ENCODE results near the gene CCDC138.
"Not testable (repeated sequence)": the region's sequence is repeated elsewhere in the genome, so short reads cannot be mapped to it uniquely, and the experiment has no call there.

Gene CCDC138, protein sequence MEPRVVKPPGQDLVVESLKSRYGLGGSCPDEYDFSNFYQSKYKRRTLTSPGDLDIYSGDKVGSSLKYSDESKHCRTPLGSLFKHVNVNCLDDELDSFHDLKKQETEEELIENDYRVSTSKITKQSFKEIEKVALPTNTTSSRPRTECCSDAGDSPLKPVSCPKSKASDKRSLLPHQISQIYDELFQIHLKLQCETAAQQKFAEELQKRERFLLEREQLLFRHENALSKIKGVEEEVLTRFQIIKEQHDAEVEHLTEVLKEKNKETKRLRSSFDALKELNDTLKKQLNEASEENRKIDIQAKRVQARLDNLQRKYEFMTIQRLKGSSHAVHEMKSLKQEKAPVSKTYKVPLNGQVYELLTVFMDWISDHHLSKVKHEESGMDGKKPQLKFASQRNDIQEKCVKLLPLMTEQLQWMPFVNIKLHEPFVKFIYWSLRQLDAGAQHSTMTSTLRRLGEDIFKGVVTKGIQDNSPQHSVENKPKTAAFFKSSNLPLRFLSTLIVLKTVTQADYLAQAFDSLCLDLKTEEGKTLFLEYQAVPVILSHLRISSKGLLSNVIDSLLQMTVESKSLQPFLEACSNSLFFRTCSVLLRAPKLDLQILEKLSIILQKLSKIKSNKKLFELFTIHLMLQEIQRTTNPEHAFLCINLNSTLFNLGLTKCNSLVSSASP

DNA sequence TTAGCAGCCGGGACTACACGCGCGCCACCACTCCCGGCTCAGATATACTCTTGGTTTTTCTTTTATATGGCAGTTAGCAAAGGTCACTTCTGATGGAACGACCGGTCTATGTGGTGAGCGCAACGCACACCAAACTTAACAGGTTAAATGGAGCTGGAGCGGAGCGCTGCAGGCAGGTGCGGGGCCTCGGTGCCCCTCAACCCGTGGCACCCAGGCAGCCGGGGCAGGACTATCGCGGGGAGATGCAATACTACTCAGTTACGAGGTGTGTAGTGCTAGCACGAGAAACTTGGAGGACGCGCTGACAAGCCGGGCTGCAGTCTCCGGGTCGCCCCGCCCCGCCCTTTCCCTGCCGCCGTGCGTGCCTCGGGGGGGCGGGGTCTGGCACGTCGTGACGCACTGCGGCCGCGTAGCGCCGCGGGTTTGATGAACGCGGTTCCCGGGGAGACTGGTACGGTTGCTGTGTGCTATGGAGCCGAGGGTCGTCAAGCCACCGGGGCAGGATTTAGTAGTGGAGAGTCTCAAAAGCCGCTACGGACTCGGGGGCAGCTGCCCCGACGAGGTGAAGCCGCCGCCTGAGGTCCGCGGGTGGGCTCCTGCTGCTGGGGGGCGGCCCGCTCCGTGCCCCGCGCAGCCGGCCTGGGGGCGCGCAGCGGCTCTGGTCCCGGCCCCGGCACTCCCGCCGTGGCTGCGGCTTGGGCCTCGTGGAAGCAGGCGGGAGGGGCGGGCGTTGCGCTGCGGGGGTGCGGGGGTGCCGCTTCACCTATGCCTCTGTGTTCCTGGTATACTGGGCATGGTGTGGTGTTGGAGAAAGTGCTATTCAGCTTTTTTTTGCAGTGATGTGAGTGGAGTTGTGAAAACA lies at the start of gene CCDC138:
TSS of gene CCDC138 (plus strand) at position 418 of the 862 bp plus-strand sequence. CDS start at position 470, 52 bp downstream.
- peak; percentile 56 for DNase-seq (ENCODE audit: low read depth, low spot score)

DNA sequence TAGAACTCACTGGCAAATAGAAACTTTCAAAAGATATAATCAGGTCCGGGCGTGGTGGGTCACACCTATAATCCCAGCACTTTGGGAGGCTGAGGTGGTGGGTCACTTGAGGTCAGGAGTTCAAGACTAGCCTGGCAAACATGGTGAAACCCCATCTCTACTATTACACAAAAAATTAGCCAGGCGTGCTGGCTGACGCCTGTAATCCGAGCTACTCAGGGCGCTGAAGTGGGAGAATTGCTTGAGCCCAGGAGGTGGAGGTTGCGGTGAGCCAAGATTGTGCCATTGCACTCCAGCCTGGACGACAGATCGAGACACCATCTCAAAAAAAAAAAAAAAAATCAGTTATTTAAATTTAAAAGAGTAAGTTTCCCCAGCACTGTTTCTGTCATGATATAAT lies 28.6 kb upstream of the CCDC138 start:
- not testable (repeated sequence) for DNase-seq (ENCODE audit: low read depth, low spot score)

DNA sequence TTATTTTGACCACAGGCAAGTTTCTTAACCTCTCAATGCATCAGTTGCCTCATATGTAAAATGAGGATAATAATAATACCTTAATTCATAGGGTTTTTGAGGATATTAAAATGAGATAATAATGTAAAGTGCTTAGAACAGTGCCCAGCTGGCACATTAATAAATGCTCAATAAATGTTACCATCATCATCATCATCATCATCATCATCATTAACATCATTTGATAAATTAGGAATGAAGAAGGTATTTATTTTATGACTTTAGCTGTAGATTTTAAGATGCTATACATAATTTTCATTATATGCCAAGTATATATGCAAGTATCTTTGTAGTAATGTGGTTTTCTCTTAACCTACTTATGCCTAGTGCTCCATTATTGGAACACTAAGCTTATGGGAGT lies 24.0 kb upstream of the CCDC138 start:
- DNase-seq (ENCODE audit: low read depth, low spot score): not testable (repeated sequence)

DNA sequence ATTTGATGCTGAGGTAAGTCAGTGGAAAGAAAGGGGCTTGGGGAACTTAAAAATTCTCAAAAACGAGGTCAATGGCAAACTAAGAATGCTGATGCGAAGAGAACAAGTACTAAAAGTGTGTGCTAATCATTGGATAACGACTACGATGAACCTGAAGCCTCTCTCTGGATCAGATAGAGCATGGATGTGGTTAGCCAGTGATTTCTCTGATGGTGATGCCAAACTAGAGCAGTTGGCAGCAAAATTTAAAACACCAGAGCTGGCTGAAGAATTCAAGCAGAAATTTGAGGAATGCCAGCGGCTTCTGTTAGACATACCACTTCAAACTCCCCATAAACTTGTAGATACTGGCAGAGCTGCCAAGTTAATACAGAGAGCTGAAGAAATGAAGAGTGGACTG lies 19.9 kb upstream of the CCDC138 start:
- not testable (repeated sequence) for DNase-seq (ENCODE audit: low read depth, low spot score)

DNA sequence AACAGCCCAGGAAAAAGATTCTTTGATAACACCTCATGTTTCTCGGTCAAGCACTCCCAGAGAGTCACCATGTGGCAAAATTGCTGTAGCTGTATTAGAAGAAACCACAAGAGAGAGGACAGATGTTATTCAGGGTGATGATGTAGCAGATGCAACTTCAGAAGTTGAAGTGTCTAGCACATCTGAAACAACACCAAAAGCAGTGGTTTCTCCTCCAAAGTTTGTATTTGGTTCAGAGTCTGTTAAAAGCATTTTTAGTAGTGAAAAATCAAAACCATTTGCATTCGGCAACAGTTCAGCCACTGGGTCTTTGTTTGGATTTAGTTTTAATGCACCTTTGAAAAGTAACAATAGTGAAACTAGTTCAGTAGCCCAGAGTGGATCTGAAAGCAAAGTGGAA lies 18.7 kb upstream of the CCDC138 start:
- not testable (repeated sequence) for DNase-seq (ENCODE audit: low read depth, low spot score)

DNA sequence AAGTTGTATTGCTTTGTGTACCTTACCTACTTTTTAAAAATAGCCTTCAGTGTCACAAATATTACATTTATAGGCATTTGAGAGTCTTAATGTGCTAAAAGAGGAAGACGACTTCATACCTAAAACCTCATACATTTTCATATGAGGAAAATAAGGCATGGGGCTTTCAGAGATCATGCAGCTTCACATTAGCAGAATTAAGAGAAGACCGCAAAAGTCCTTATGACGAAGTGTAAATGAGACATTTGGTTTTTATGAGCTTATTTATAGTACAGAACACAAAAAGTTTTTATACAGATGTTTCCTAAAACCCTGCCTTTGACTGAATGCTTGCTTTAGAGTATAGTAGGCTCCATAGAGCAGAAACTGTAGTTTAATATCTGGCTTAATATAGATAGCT lies 10.1 kb upstream of the CCDC138 start:
- DNase-seq (ENCODE audit: low read depth, low spot score): no peak

DNA sequence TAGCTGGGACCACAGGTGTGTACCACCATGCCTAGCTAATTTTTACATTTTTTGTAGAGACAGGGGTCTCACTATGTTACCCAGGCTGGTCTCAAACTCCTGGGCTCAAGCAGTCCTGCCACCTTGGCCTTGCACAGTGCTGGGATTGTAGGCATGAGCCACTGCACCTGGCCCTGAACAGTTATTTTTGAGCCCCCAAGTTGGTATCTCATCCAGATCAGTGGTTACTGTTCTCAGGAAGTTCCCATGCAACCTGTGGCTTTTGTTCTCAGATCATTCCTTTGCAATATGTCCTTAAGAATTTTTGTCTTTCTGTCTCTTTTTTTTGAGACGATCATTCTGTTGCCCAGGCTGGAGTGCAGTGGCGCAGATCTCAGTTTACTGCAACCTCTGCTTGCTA lies 7.7 kb upstream of the CCDC138 start:
- DNase-seq (ENCODE audit: low read depth, low spot score): no peak

DNA sequence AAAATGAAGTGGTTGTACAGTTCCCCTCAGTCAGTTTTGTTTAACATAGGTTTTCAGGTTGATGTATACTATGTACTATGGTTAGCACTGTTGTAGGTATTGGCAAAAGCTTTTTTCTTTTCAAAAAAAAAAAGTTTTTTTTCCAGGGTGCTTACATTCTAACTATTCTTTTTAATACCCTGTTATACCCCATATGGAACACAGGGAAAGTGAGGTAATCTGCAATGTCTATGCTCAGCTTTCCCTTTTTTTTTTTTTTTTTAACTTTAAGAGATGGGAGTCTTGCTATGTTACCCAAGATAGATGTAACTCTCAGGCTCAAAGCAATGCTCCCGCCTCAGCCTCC lies 590 bp upstream of the CCDC138 start:
- DNase-seq (ENCODE audit: low read depth, low spot score): no peak

DNA sequence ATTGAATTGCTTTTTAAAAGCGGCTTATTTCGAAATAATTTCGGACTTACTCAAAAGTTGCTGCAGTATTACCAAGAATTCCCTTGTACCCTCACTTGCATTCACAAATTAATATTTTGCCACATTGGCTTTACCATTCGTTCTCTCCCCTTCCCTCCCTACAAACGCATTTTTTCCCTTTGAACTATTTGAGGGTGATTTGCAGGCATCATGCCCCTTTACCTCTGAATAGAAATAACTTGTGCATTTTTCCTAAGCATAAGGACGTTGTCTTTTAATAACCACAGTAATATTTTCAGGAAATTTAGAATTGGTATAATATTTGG lies 608 bp downstream of the CCDC138 start:
- DNase-seq (ENCODE audit: low read depth, low spot score): no peak

DNA sequence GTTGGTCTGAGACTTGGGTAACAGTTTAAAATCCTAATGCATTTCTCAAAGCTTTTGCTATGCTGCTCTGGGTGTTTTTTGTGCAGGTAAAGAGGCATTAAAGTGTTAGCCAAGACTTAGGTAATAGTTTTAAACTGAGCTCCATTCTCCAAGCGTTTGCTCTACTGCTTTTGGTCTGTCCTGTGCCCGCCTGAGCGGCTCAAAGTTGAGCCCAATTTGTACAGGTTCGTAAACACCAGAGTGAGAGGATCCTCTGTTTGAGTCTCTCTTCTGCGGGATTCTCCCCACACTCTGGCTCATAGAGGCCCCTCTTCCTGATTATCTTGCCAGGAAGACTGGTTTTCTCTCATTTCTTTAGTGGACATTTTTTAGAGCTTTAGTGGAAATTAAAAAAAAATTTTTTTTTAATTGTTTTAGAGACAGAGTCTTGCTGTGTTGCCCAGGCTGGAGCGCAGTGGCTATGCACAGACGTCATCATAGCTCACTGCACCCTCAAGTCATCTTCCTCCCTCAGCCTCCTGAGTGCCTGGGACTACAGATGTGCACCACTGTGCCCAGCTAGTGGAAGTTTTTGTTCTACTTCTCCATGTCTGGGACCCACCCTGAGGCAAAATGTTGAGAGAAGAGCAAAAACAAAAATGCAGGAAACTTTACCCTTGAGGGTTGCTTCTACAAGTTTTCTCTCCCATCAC lies 16.6 kb downstream of the CCDC138 start:
- no peak for DNase-seq (ENCODE audit: low read depth, low spot score)

DNA sequence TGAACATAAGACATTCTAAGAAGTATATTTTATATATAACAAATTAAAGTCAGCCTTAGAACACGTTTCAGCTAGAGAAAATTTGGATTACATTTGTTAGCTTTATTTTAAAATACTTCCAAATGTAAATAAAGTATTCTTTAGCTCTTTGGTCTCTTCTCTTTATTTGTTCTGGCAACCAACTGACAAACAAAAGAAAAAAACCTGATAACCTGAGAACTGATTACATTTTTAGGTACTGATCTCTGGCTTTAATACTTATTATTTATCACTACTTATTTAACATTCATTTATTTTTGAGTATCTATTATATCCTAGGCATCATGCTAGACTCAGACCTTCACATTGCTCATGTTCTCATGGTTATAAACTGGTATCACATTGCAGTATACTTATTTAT lies 18.5 kb downstream of the CCDC138 start:
- no peak for DNase-seq (ENCODE audit: low read depth, low spot score)

DNA sequence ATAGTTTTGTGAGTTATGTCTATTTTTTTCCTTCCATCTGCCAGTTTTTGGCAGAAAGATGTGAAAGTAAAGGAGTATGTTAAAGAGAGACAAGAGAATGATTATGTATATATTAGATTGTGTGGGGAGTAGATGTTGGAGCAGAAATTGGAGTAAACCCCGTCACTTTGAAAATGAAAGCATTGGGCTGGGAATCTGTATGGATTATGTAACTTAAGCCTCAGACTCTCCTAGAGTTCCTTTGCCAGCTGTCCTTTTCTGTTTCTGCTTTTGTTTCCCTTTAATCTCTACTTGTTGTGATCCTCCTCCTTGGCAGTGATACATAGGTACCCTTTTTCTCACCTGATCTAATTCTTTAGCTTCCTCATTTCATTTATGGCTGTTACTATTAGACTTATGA lies 19.2 kb downstream of the CCDC138 start:
- no peak for DNase-seq (ENCODE audit: low read depth, low spot score)

DNA sequence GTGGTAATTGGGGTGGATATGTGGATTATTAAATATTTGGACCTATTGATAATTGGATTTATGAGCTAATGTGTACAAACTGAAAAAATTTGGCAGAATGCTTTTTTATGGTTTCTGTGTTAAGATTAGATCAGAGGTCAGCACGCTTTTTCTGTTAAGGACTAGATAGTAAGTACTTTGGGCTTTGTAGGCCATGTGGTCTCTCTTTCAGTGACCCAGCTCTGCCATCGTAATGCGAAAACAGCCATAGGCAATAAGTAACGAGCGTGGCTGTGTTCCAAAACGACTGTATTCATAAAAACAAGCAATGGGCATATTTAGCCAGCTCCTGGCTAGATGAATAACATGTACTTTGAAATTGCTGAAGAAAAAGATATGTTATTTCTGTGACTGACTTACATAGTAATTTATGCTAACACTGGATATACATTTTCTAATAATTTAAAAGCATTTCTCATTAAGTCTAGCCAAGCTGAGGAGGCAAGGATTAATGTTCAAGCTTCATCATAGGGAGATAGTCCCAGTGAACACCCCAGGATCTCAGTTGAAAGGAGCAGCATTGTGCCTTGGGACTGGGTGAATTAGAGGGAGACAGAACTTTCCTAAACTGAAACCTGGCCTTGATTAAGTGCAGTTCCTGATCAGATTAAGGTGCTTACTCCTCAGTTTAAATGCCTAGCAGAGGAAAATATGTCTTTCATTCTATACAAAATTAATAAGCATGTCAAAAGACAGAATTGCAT lies 20.0 kb downstream of the CCDC138 start:
- no peak for DNase-seq (ENCODE audit: low read depth, low spot score)

DNA sequence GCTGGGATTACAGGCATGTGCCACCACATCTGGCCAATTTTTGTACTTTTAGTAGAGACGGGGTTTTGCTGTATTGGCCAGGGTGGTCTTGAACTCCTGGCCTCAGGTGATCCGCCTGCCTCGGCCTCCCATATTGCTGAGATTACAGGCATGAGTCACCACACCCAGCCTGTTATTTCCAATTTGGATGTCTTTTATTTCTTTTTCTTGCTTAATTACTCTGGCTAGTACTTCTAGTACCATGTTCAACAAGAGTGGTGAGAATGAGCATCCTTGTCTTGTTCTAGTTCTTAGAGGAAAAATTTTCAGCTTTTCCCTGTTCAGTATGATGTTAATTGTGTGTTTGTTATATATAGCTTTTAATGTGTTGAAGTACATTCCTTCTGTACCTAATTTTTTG lies 23.4 kb downstream of the CCDC138 start:
- DNase-seq (ENCODE audit: low read depth, low spot score): no peak

DNA sequence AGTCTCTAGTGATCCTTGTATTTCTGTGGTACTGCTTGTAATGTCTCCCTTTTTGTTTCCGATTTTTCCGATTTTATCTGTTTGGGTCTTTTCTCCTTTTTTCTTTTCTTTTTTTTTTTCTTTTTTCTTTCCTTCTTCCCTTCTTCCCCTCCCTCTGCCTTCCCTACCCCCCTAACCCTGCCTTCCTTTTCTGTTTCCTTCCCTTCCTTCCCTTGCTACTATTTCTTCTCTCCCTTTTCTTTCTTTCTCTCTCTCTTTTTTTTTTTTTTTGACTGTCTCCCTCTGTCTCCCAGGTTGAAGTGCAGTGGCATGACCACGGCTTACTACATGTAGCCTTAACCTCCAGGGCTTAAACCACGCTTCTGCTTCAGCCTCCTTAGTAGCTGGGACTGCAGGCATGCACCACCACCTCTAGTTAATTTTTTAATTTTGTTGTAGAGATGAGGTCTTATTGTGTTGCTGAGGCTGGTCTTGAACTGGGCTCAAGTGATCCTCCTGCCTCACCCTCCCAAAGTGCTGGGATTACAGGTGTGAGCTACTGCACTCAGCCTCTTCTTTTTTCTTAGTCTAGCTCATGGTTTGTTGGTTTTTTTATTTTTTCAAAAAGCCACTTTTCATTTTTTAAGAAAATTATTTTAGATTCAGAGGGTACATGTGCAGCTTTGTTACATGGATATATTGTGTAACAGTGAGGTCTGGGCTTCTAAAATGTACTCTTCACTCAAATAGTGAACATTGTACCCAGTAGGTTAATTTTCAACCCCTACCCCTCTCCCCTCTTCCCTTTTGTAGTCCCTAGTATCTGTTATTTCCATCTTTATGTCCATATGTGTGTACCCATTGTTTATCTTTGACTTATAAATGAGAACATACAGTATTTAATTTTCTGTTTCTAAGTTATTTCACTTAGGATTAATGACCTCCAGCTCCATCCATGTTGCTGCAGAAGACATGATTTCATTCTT lies 24.7 kb downstream of the CCDC138 start:
- DNase-seq (ENCODE audit: low read depth, low spot score): no peak

DNA sequence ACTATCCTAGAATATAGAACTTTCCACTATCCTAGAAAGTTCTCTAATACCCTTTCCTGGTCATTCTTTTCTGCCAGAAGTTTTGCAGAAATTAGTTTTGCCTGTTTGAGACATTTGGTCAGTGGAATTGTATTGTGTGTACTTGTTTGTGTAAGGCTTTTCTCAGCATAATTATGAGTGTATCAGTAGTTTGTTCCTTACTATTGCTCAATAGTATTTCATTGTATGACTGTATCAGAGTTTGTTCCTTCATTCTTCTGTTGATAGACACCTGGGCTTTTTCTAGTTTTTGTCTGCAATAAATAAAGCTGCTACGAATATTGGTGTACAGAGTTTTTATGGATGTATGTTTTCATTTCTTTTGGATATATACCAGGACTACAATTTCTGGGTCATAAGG lies 27.2 kb downstream of the CCDC138 start:
- DNase-seq (ENCODE audit: low read depth, low spot score): no peak

DNA sequence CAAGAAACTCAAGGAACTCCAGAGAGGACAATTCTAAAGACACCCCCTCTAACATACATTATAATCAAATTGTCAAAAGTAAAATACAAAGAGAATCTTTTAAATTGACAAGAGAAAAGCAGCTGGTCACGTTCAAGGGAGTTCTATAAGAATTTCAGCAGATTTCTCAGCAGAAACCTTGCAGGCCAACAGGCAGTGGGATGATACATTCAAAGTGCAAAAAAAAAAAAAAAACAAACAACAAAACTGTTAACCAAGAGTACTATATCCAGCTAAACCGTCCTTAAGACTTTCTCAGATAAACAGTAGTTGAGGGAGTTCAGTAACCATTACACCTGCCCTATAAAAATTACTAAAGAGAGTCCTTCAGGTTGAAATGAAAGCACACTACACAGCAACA lies 33.9 kb downstream of the CCDC138 start:
- DNase-seq (ENCODE audit: low read depth, low spot score): no peak

DNA sequence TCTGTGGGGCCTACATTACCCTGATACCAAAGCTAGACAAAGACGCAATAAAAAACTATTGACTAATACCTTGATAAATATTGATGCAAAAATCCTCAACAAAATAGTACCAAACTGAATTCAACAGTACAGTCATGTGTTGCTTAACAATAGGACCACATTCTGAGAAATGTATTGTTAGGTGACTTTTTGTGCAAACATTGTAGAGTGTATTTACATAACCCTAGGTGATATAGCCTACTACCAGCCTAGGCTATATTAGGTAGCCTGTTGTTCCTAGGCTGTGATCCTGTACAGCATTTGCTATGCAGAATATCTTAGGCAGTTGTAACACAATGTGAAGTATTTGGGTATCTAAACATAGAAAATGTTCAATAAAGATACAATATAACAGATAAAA lies 36.7 kb downstream of the CCDC138 start:
- DNase-seq (ENCODE audit: low read depth, low spot score): no peak

DNA sequence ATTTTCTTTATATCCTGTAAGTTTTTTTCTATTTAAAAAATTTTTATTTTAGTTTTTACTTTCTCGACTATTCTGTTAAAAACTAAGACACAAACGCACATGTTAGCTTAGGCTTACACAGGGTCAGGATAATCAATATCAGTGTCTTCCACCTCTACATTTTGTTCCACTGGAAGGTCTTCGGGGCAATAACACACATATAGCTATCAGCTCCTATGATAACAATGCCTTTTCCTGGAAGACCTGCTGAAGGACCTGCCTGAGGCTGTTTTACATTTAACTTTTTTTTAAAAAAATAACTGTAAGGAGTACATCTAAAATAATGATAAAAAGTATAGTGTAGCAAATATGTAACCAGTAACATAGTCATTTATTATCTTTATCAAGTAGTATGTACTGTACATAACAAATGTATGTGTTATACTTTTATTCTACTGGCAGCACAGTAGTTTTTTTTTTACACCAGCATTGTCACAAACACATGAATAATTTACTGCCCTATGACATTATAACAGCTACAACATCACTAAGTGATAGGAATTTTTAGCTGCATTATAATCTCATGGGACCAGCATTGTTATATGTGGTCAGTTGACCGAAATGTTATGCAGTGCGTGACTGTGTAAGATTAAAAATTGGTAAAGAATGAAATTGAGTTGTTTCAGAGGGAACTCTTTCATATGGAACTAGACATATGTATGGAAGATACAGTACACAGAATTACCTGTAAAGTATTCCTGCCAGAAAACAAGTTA lies 37.9 kb downstream of the CCDC138 start:
- no peak for DNase-seq (ENCODE audit: low read depth, low spot score)

Data from brain pericyte (primary cell).